ENCODE measurements around the gene IPO9. TPM values are rescaled to one million over a fixed set of nuclear protein-coding genes. Genes with fewer than 3 reads are reported as not detected.
"Not testable (repeated sequence)": the region's sequence is repeated elsewhere in the genome, so short reads cannot be mapped to it uniquely, and the experiment has no call there.

IPO9 gene
- polyA plus RNA-seq, 3 donors: 74.3 to 87.8 (median 79.2) TPM

DNA sequence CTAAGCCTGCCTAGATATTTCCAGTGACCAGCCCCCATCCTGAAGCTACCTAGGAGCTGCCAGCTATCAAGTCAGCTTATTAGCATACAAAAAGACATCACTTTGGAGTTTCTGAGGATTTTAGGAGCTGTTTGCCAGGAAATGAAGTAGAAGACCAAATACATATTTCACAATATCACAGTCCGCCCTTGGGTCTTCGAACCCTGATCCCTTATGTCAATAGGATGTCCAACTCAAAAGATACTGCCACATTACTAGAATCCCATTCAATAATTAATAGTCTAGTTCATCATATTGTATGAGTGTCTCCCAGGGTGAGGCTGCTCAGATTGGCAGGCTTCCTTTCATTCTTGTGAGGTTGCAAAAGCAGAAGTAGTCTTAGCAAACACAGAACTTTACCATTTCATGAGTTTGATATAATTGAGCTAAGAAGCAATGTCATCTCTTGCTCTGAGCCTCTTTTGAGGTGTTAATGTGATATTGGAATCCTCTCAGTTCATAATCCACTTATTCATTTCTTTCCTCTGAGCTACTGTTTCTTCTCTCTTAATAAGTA is 13.6 kb downstream of the IPO9 start:
- DNase-seq: no peak

DNA sequence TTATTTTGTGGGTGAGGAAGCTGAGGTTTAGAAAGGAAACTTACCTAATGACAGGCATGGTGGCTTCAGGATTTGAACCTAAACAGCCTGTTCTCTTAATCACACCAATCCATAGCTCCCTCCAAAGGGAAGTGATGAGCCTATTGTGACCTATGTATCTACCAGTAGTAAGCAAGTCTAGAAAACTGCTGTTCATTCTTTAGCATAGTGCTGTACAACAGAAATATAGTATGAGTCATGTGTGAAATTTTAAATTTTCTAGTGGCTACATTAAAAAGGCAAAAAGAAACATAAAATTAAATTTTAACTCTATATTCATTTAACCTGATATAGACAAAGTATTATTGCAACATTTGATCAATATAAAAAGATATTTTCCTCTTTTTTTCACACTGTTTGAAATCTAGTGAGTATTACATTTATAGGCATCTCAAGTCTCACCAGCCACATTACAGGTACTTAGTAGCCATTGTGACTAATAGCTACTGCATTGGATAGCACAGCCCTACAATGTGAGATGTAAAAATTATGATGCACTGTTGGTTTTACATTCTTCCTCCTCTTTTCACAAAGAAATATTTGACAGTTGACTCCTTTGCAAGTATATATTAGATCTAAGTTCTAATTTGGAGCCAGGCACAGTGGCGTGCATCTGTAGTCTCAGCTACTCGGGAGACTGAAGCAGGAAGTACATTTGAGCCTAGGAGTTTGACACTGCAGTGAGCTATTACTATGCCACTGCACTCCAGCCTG is 16.6 kb downstream of the IPO9 start:
- DNase-seq: no peak

DNA sequence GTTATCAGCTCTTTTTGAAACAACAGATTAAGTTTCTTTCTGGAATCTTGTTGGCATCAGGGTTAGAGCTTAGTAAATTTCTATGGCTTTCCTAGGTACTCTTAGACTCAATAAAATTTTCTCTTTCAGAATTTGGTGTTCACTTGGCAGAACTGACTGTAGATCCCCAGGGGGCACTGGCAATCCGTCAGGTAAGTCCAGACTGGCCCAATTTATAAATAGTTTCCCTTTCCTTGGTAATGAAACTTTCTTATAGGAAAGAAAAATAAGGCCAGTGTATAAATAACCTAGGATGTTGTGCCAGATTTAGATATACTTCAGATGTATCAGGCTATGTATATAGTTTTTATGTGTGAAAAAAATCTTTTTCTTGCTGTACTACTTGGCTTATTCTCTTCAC is 18.2 kb downstream of the IPO9 start:
- no peak for DNase-seq

DNA sequence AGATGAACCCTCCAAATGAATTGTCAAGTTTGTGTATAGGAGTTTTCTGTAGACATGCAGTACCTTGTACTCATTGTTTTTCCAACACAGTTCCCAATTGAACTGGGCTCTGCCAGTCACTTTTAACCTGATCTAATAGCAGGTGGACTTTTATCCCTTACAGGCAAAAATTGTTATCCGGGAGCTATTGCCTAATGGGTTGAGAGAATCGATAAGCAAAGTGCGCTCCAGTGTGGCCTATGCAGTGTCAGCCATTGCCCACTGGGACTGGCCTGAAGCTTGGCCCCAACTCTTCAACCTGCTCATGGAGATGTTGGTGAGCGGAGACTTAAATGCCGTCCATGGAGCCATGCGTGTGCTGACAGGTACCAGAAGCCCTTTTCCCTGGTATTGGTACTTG is 19.3 kb downstream of the IPO9 start:
- DNase-seq: no peak

DNA sequence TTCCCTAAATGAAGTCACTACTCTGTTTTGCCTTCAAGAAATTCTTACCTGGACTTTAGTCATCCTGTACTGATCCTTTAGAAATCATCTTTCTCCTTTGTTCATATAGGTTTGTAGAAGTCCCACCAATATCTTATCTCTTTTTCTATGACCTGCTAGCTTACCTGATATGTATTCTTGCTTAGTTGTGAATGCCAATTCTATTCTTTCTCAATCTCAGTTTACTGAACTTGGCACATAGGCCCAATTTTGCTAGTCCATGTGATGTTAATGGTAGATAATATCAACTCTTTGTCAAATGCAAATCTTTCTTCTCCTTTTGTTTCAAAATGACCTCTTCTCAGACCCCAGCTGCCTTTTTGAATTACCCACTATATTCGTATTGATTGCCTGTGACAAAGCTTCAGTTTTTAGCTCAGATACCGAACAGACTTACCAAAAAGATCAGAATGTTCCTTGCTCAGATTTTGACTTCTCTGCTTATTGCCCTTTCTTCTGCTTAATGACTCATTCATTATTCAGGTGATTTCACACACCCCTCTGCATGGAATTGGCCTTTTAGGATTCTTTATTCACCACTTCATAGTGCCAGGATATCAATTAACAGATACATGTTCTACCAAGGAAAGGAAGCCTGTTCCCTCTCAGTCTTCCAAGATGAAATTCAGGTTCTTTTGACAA is 20.6 kb downstream of the IPO9 start:
- no peak for DNase-seq

DNA sequence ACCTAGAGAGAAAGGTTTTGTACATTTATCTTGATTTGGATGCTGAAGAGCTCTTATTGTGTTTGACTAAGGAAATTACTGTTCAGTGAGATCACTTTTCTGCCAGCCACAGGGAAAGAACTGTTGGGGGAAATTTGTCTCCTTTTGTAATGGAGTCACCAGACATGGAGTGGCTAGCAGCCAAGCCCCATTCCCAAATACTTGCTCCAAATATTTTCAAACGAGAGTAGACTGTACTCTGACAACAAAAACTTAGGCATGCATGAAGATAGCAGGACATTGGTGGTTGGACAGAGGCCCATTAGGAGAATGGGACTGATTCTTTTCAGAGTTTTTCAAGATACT is 21.1 kb downstream of the IPO9 start:
- no peak for DNase-seq

DNA sequence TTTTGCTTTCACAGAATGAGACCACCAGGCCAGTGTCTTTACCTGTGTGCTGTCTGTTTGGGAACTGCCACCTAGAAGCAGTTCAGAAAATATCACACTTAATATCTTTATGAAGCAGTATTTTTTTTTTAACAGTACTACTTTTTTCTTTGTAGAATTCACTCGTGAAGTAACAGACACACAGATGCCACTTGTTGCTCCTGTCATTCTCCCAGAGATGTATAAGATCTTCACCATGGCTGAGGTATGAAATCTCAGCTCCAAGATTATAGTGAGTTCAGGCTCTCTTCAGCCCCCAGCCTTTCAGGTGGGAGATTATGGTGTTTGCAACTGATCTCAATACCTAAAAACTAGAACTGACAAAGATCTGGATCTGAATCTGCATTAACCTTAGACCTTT is 23.0 kb downstream of the IPO9 start:
- no peak for DNase-seq

DNA sequence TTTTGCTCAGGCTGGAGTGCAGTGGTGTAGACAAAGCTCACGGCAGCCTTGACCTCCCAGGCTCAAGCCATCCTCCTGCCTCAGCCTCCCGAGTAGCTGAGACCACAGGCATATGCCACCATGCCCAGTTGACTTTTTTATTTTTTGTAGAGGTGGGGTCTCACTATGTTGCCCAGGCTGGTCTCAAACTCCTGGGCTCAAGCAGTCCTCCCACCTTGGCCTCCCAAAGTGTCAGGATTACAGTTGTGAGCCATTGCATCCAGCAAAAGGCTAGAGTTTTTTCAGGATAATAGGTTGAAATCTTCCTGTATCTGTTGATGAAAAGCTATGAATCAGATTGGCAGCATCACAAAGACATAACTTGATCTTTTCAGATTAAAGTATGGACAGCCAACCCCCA is 27.8 kb downstream of the IPO9 start:
- DNase-seq: not testable (repeated sequence)

DNA sequence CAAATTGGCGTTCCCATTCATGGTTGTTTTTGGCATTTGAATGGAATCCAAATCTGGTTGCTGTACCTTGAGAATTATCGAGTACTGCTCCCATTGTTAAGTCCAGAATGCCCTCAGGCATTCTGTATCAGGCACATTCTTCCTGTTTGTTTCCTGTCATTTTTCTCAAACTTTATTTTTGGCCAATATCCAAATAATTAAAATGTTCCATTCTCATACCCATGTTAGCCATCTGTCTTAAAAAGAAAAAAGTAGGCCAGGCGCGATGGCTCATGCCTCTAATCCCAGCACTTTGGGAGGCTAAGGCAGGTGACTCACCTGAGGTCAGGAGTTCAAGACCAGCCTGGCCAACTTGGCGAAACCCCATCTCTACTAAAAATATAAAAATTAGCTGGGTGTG is 30.5 kb downstream of the IPO9 start:
- DNase-seq: no peak

DNA sequence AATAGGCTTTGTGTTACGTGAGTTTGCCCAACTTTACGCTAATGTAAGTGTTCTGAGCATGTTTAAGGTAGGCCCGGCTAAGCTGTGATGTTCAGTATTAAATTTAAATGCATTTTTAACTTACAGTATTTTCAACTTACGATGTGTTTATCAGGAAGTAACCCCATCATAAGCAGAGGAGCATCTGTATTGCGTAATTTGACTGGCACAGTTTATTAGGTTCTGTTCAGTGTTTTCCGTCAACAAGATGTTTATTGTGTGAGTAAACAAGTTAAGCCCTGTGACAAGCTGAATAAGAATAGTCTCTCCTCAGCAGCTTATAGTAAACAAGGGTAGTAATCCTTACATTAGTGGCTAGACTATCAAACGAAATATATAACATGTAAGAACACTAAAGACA is 32.5 kb downstream of the IPO9 start:
- no peak for DNase-seq

DNA sequence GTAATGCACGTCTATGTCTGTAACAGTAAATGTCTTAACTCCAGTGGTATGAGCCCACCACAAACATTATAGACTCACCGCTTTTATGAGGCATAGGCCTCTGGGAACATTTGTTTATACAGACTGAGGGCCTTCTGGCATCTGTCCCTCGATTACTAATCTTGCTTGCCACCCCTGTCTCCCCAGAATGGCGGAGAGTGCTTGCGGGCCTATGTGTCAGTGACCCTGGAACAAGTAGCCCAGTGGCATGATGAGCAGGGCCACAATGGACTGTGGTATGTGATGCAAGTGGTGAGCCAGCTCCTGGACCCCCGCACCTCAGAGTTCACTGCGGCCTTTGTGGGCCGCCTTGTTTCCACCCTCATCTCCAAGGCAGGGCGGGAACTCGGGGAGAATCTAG is 41.4 kb downstream of the IPO9 start:
- DNase-seq: no peak

DNA sequence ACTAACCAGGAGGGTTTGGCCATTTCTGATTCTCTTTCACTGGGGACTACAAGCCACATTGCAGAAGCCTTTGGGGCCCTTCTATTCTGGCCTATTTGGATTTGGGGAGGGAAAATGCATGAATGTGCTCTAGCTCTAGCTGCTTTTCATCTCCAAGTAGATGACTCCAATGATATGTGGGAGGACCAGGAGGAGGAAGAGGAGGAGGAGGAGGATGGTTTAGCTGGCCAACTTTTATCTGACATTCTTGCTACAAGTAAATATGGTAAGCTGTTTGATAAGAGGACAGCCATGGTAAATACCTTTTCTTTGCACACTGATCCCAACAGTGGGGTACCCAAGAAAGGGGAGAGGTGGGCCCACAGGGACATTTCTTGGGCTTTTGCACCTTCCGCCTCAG is 45.7 kb downstream of the IPO9 start:
- no peak for DNase-seq

DNA sequence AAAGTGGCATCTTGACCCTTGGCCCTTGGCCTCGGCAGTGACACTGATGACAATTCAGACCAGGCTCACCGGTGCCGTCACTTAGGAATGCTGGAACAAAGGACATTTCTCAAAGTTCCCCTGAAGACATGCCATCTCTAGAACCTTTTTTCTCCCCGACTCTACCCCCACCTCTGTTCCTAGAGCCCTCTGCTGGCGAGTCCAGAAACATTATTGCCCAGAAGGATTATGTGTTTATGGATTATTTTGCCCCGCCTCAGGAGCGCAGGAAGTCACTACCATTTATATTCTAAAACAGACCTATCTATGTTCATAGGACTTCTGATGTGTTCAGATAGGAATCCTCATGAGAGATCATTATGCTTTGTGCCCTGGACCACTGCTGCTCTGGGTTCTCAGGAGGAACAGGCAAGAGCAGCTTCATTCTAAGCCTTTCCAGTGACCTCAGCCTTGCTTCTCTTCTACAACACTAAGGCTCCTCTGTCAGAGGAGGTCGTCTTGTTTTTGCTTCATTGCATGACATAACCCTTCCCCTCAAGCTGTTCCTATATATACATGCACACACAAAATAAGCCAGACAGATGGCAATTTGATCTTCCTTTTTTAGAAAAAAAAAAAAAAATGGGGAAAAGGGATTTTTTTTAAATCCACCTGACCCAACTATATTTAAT is 47.3 kb downstream of the IPO9 start:
- DNase-seq: no peak

DNA sequence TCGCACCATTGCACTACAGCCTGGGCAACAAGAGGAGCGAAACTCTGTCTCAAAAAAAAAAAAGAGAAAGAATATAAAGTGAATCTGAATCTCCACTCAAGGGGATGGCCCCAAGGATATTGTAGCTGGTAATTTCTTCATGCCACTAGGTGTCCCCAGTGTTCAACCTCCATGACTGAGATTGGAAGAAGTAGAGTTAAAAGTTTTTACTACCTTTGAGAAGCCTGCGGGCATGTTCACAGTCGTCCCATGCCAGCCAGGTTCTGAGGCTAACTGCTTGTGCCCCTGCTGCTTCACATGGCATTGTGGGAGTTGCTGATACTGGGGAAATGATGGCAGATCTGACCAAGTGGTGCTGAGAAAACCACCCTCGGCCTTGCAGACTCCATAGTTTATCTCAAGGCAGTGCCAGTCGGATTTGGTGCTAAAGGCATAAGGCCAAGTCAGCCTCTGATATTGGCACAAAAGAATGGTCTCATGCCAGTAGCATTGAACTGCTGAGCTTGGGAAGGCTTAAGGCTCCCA is 49.0 kb downstream of the IPO9 start:
- peak; percentile 67 for DNase-seq

DNA sequence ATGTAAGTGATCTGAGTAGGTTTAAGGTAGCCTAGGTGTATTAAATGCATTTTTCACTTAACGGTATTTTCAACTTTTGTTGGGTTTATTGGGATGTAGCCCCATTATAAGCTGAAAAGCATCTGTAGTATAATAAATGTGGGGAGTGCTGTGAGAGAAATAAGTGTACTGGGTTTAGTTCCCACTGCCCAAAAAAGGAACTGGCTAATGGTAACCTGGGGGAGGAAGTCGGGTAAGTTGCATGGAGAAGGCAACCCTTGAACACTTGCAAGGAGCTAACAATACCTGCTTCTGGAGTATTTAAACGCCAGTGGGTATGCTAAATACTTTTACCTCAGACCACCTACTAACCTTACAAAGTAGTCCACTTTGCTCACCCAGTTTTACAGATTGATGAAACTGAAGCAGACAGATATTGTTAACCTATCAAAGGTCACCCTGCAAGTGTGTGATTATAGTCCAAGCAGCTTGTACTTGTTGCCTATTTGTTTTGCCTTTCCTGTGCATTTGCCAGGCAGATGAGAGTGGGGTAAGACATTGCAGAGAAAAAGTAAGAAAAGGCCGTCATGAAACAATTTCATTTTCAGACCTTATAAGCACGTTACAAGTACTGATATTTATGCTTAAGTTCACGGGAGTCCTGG is 52.1 kb downstream of the IPO9 start:
- DNase-seq: no peak

DNA sequence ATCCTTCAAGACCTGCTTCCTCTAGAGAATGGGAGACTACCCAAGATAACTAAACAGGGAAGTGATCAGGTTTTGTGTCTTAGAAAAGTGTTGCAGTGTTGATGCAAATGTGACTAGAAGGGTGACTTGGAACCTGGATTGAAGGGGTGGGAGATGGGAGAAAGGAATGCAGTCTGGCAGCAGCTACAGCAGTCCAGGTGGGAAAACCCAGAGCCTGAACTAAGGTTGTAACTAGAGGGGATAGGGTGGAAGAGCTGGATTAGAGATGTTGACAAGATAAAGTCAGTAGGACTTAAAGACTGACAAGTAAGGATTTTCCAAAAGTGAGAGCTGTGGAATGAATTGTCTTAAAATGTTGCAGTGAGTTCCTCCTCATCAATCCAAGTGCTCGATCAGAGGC is 52.7 kb downstream of the IPO9 start:
- no peak for DNase-seq

DNA sequence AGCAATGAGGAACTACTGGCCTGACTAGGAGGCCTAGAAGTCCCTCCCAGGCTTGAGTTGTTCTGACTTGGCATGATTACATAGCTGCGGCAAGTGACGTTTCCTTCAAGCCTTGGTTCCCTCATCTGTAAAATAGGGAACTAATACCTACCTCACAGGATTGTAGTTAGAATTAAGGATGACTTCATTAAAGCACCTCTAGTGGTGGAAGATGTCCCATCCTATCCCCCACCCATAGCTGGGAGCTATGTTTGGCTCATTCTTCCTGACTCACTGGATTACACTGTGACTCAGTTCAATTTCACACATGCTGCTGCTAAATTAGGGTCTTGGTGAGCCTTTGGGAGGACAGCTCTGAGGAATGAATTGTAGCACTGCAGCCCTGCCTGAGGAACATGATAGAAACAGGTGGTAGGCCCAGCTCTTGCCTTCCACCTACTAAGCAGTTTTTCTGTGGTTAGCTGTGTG is 53.7 kb downstream of the IPO9 start:
- DNase-seq: no peak

DNA sequence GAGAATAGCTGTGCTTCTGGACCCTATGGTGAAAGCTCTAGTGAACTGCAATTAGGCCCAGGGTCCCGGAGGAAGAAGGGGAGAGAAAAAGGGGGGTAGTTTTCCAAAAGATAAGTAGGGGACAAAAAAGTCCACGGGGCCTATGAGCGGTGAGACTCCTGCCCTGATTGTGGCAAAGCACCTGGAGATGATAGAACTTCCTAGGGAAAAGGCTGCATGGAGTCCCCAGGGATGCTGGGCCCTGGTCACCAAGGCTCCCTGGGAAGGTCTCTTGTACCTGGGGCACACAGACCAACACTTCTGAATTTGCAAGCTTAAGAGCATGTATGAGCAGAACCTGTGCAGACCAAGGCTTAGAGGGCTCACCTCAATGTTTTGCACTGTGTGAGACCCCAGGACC is 54.3 kb downstream of the IPO9 start:
- no peak for DNase-seq

DNA sequence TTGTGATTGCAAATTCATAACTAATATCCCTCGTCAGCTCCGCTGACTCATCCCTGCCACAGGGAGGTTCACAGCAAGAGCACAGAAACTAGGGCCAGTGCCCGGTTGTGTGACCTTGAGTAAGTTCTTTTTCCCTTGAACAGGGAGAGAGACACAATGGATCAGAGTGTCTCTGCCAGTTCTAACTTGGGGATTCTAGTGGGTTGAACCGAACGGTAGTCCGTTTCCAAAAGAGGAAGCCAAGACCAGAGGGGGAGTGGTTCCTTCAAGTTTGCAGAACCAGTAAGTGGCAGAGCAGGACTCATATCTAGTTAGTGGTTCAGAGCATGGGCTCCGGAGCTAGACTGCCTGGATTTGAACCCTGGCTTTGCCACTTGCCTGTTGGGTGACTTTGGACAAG is 54.8 kb downstream of the IPO9 start:
- no peak for DNase-seq

DNA sequence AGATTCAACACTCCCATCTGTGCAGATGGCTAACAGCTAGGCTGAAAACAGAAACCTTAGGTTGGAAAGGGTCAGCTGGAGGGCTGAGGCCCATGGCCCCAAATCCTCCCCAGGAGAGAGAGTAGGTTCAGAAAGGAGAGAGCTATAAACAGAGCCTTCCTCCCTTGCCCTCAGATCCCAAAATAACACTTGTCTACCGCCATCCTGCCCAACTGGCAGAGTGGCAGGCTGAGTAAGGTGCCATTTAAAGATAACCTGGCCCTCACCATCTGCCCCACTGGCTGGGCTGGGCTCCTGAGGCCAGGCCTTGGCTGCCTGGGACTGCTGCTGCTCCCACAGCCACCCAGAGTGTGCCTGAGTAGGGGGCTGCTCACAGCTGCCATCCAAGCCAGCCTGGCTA is 55.5 kb downstream of the IPO9 start:
- DNase-seq: no peak

DNA sequence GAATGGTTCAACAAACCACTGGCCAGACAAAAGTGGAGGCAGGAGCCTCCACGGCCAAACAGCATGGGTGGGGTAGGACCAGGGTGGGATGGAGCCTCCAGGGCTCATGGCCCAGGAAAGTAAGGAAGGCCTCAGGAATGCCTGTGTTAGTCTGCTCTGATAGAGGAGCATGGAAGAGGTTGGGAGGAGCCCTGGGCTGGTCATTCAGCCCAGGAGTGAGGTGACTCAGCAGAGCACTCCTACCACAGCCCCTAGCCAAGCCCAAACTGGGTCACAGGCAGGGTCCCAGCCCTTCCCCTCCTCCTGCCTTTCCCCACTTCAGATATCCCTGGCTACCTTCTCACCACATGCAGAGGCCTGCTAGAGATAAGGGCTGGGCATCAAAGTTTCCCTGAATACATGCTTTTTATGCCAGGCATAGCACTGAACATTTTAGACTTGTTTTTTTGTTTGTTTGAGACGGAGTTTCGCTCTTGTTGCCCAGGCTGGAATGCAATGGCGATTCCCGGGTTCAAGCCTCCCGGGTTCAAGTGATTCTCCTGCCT is 56.6 kb downstream of the IPO9 start:
- DNase-seq: no peak
